Neural cell (in vitro differentiated cells): Measurements from ENCODE around the gene XIRP1.

Source experiments
- EP300 ChIP-seq: fragments of 450-650 bp; conservative IDR thresholded peaks from 2 replicates; pipeline ENCODE4 v1.6.1; 2014; ENCODE audit warnings: antibody characterized with exemption, mild to moderate bottlenecking, moderate library complexity; ENCODE audit not compliant: poor library complexity, severe bottlenecking
- EZH2 ChIP-seq: fragments of 200-600, 300-800 bp; shearing (Covaris generic), sonication (generic); IDR thresholded peaks from 2 replicates; pipeline ENCODE4 v1.6.1; 2014; ENCODE audit warnings: antibody characterized with exemption, low read length, borderline replicate concordance, mild to moderate bottlenecking; ENCODE audit not compliant: insufficient read depth, poor library complexity, severe bottlenecking
- POLR2AphosphoS5 ChIP-seq: IDR thresholded peaks from 2 replicates; pipeline ENCODE4 v1.6.1; 2012
- TF ChIP-seq, protein P1 (sequence below): fragments of 450-650 bp; IDR thresholded peaks from 2 replicates; pipeline ENCODE4 v1.5.1; 2014; ENCODE audit warnings: antibody characterized with exemption, mild to moderate bottlenecking, moderate library complexity; ENCODE audit not compliant: poor library complexity, severe bottlenecking
- TF ChIP-seq, protein P2 (sequence below): IDR thresholded peaks from 2 replicates; pipeline ENCODE4 v1.6.1; 2012; ENCODE audit warnings: borderline replicate concordance

DNA sequence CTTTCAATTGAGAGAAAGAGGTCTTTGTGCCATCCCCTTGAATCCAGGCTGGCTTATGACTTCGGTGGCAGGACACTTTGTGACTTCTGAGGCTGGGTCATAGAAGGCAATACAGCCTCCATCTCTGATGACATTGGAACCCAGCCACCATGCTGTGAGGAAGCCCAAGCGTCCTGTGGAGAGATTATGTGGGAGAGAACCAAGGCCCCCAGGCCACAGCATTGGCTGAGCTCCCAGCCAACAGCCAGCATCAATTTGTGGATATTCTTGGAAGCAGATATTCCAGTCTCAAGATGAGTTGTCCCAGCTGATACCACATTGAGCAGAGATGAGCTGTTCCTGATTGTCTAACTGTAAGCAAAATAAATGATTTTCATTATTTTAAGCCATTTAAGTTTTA lies 12.7 kb upstream of the XIRP1 start:
- no peak for TF ChIP-seq EP300
- no peak for TF ChIP-seq EZH2
- no peak for TF ChIP-seq POLR2AphosphoS5
- TF ChIP-seq, protein P1, sequence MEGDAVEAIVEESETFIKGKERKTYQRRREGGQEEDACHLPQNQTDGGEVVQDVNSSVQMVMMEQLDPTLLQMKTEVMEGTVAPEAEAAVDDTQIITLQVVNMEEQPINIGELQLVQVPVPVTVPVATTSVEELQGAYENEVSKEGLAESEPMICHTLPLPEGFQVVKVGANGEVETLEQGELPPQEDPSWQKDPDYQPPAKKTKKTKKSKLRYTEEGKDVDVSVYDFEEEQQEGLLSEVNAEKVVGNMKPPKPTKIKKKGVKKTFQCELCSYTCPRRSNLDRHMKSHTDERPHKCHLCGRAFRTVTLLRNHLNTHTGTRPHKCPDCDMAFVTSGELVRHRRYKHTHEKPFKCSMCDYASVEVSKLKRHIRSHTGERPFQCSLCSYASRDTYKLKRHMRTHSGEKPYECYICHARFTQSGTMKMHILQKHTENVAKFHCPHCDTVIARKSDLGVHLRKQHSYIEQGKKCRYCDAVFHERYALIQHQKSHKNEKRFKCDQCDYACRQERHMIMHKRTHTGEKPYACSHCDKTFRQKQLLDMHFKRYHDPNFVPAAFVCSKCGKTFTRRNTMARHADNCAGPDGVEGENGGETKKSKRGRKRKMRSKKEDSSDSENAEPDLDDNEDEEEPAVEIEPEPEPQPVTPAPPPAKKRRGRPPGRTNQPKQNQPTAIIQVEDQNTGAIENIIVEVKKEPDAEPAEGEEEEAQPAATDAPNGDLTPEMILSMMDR = no peak
- TF ChIP-seq, protein P2, sequence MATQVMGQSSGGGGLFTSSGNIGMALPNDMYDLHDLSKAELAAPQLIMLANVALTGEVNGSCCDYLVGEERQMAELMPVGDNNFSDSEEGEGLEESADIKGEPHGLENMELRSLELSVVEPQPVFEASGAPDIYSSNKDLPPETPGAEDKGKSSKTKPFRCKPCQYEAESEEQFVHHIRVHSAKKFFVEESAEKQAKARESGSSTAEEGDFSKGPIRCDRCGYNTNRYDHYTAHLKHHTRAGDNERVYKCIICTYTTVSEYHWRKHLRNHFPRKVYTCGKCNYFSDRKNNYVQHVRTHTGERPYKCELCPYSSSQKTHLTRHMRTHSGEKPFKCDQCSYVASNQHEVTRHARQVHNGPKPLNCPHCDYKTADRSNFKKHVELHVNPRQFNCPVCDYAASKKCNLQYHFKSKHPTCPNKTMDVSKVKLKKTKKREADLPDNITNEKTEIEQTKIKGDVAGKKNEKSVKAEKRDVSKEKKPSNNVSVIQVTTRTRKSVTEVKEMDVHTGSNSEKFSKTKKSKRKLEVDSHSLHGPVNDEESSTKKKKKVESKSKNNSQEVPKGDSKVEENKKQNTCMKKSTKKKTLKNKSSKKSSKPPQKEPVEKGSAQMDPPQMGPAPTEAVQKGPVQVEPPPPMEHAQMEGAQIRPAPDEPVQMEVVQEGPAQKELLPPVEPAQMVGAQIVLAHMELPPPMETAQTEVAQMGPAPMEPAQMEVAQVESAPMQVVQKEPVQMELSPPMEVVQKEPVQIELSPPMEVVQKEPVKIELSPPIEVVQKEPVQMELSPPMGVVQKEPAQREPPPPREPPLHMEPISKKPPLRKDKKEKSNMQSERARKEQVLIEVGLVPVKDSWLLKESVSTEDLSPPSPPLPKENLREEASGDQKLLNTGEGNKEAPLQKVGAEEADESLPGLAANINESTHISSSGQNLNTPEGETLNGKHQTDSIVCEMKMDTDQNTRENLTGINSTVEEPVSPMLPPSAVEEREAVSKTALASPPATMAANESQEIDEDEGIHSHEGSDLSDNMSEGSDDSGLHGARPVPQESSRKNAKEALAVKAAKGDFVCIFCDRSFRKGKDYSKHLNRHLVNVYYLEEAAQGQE = no peak
